Breast epithelium (tissue), 4 donors: Measurements from ENCODE around the gene ATP2C2. TPM values are rescaled to one million over a fixed set of nuclear protein-coding genes. Genes with fewer than 3 reads are reported as not detected.
"Not testable (repeated sequence)": the region's sequence is repeated elsewhere in the genome, so short reads cannot be mapped to it uniquely, and the experiment has no call there.

Experiments
- DNase-seq, 2 donors: peaks; one replicate each; pipeline ENCODE4 v3.0.0-alpha.2; 2019; ENCODE audit warnings: low spot score in 2 of 2
- H3K27ac ChIP-seq, 2 donors: fragments of 200-600 bp; sonication (generic) in 1 of 2; one replicate each; pipeline ENCODE4 v1.5.1; 2016 to 2019; ENCODE audit warnings: mild to moderate bottlenecking in 1 of 2
- H3K27me3 ChIP-seq, 2 donors: fragments of 200-600 bp; sonication (generic) in 1 of 2; one replicate each; pipeline versions ENCODE4 v1.5.1 to v1.6.0; 2017 to 2019; ENCODE audit warnings: control low read depth in 1 of 2, mild to moderate bottlenecking in 1 of 2
- H3K36me3 ChIP-seq: fragments of 200-600 bp; one replicate; pipeline ENCODE4 v1.5.1; 2019
- H3K4me1 ChIP-seq, 2 donors: fragments of 200-600 bp; sonication (generic); one replicate each; pipeline ENCODE4 v1.5.1; 2016 to 2019; ENCODE audit warnings: control low read depth in 1 of 2
- H3K4me3 ChIP-seq, 3 donors: fragments of 200-600 bp; sonication (generic); 1 replicate in 2 of 3; 2 replicates in 1 of 3; pipeline ENCODE4 v1.5.1; 2016 to 2019; ENCODE audit warnings: mild to moderate bottlenecking in 3 of 3, moderate library complexity in 2 of 3
- H3K9me3 ChIP-seq, 2 donors: fragments of 200-600 bp; sonication (generic) in 1 of 2; one replicate each; pipeline ENCODE4 v1.5.1; 2016 to 2019; ENCODE audit warnings: control low read depth in 1 of 2
- CTCF ChIP-seq, 3 donors: fragments of 450-650 bp; IDR thresholded peaks; one replicate each; pipeline ENCODE4 v1.5.1; 2016 to 2017; ENCODE audit warnings: antibody characterized with exemption in 3 of 3, mild to moderate bottlenecking in 3 of 3, moderate library complexity in 3 of 3
- POLR2A ChIP-seq: fragments of 450-650 bp; IDR thresholded peaks from one replicate; pipeline ENCODE4 v1.6.1; 2016; ENCODE audit warnings: antibody characterized with exemption, mild to moderate bottlenecking, moderate library complexity
- POLR2AphosphoS5 ChIP-seq, 3 donors: sonication (generic); formaldehyde crosslinking; IDR thresholded peaks; one replicate each; pipeline ENCODE4 v1.6.1; 2017; ENCODE audit warnings: antibody characterized with exemption in 3 of 3
- intact Hi-C: fragments of 100-400 bp; cut with DNase I; formaldehyde crosslinking; loops from one replicate; pipeline ENCODE4 v1.15.1; 2023; ENCODE audit warnings: low total_unique reads
- total RNA-seq, 3 donors: library from RNA; depleted of rRNA; stranded (reverse); fragments of >200 nt; gene quantifications; one replicate each; pipeline ENCODE4 v1.1.0, GENCODE V29; 2016

The ATP2C2 gene
- total RNA-seq, 3 donors from 2014 or later = 6.0 to 28.5 TPM; not detected in 1

- no peaks in the 10 kb centered on the region for H3K36me3 ChIP-seq
- H3K27ac ChIP-seq = peak overlapping the region in 1 of 2 donors; percentile 25
- intact Hi-C loops = no loop called here
- peak in 2 of 3 donors; percentile 33 to 35 for TF ChIP-seq POLR2AphosphoS5 (IDR thresholded peaks at IDR 0.05)
- TF ChIP-seq CTCF (IDR thresholded peaks at IDR 0.05) = peak in 2 of 3 donors; percentile 37 to 46
- no peak for TF ChIP-seq POLR2A
- no peak overlapping the region for H3K4me3 ChIP-seq
- peaks cover 0 to 4% of the 10 kb centered on the region in 2 donors for H3K4me1 ChIP-seq
- DNase-seq = peak; percentile 67 to 68
- no peaks in the 10 kb centered on the region for H3K27me3 ChIP-seq
- peaks cover 8 to 12% of the 10 kb centered on the region in 2 donors for H3K9me3 ChIP-seq
Measured at GRCh38 chr16:84340325-84341040, 27.9 kb upstream of the ATP2C2 start.

GRCh38 chr16:84341528-84342295, 26.6 kb upstream of the ATP2C2 start:
- intact Hi-C loops = no loop called here

GRCh38 chr16:84343800-84344199, 24.5 kb upstream of the ATP2C2 start:
- H3K4me1 ChIP-seq, H3K27me3 ChIP-seq, H3K4me3 ChIP-seq, H3K36me3 ChIP-seq, intact Hi-C loops, H3K9me3 ChIP-seq, H3K27ac ChIP-seq: not testable (repeated sequence)
- peak in 1 of 2 donors; percentile 17 for DNase-seq

More at GRCh38 chr16:84341528-84342295, 26.6 kb upstream of the ATP2C2 start:
- no peaks in the 10 kb centered on the region for H3K27me3 ChIP-seq
- peaks cover 0 to 4% of the 10 kb centered on the region in 2 donors for H3K4me1 ChIP-seq
- no peak for TF ChIP-seq POLR2A
- peak in 1 of 2 donors; percentile 25 for DNase-seq
- peaks cover 5 to 8% of the 10 kb centered on the region in 2 donors for H3K9me3 ChIP-seq
- H3K36me3 ChIP-seq = no peaks in the 10 kb centered on the region
- no peak overlapping the region for H3K4me3 ChIP-seq
- no peak overlapping the region for H3K27ac ChIP-seq

GRCh38 chr16:84344781-84345180, 23.6 kb upstream of the ATP2C2 start:
- H3K27me3 ChIP-seq = no peaks in the 10 kb centered on the region
- no peak overlapping the region for H3K4me3 ChIP-seq
- no peaks in the 10 kb centered on the region for H3K9me3 ChIP-seq
- no peaks in the 10 kb centered on the region for H3K36me3 ChIP-seq
- H3K4me1 ChIP-seq = peaks cover 0 to 4% of the 10 kb centered on the region in 2 donors
- no peak for TF ChIP-seq POLR2AphosphoS5 (IDR thresholded peaks at IDR 0.05)
- no peak for TF ChIP-seq CTCF (IDR thresholded peaks at IDR 0.05)
- no peak for TF ChIP-seq POLR2A
- H3K27ac ChIP-seq = no peak overlapping the region
- intact Hi-C loops = no loop called here
- DNase-seq = peak in 1 of 2 donors; percentile 31

- Histone ChIP-seq H3K4me3 (no peak overlapping the region), H3K4me1 (no peaks in the 10 kb centered on the region), H3K27ac (no peak overlapping the region), H3K36me3 (no peaks in the 10 kb centered on the region), H3K27me3 (no peaks in the 10 kb centered on the region), H3K9me3 (no peaks in the 10 kb centered on the region)
- no peak for TF ChIP-seq CTCF (IDR thresholded peaks at IDR 0.05)
- TF ChIP-seq POLR2AphosphoS5 (IDR thresholded peaks at IDR 0.05) = no peak
- no peak for TF ChIP-seq POLR2A
- DNase-seq = no peak
- intact Hi-C loops = no loop called here
Measured at GRCh38 chr16:84347161-84347560, 21.2 kb upstream of the ATP2C2 start.

GRCh38 chr16:84348386-84348888, 19.9 kb upstream of the ATP2C2 start:
- no peak overlapping the region for H3K27ac ChIP-seq
- no peaks in the 10 kb centered on the region for H3K27me3 ChIP-seq
- no peak for DNase-seq
- H3K4me1 ChIP-seq = no peaks in the 10 kb centered on the region
- H3K9me3 ChIP-seq = no peaks in the 10 kb centered on the region
- no peak for TF ChIP-seq CTCF (IDR thresholded peaks at IDR 0.05)
- TF ChIP-seq POLR2AphosphoS5 (IDR thresholded peaks at IDR 0.05) = no peak
- TF ChIP-seq POLR2A = no peak
- no peak overlapping the region for H3K4me3 ChIP-seq
- H3K36me3 ChIP-seq = no peaks in the 10 kb centered on the region
- intact Hi-C loops = no loop called here
